Neural cell (in vitro differentiated cells): ENCODE measurements around the gene CD2AP. TPM values are rescaled to one million over a fixed set of nuclear protein-coding genes. Genes with fewer than 3 reads are reported as not detected.

ENCODE experiments used
- H2AFZ ChIP-seq: fragments of 200-600, 300-800 bp; sonication (generic), shearing (Covaris generic); 2 replicates; pipeline ENCODE4 v1.6.0; 2014; ENCODE audit warnings: low read depth, mild to moderate bottlenecking, antibody characterized with exemption, low read length, moderate library complexity
- H3F3A ChIP-seq: fragments of 200-600 bp; shearing (Covaris generic); 2 replicates; pipeline ENCODE4 v1.6.1; 2016; ENCODE audit warnings: mild to moderate bottlenecking, moderate library complexity, mixed read lengths, antibody characterized with exemption, low read length; ENCODE audit not compliant: insufficient read depth, poor library complexity, severe bottlenecking
- H3K27ac ChIP-seq: fragments of 200-600, 300-800 bp; sonication (generic), shearing (Covaris generic); 2 replicates; pipeline ENCODE4 v1.5.1; 2014; ENCODE audit warnings: mild to moderate bottlenecking, low read length, moderate library complexity
- H3K27me3 ChIP-seq: fragments of 300-800, 200-600 bp; sonication (generic), shearing (Covaris generic); 2 replicates; pipeline ENCODE4 v1.6.0; 2014; ENCODE audit warnings: mild to moderate bottlenecking, low read depth, low read length, moderate library complexity; ENCODE audit not compliant: insufficient read depth
- H3K36me3 ChIP-seq: fragments of 300-800, 200-600 bp; sonication (generic), shearing (Covaris generic); 2 replicates; pipeline ENCODE4 v1.5.1; 2014; ENCODE audit warnings: mild to moderate bottlenecking, antibody characterized with exemption, low read length, moderate library complexity; ENCODE audit not compliant: insufficient read depth
- H3K4me2 ChIP-seq: fragments of 300-800, 200-600 bp; sonication (generic), shearing (Covaris generic); 2 replicates; pipeline ENCODE4 v1.6.0; 2014; ENCODE audit warnings: mild to moderate bottlenecking, low read length
- H3K4me3 ChIP-seq: fragments of 300-800, 200-600 bp; sonication (generic), shearing (Covaris generic); 2 replicates; pipeline ENCODE4 v1.5.1; 2014; ENCODE audit warnings: mild to moderate bottlenecking, low read length, moderate library complexity
- H3K79me2 ChIP-seq: fragments of 200-600 bp; shearing (Covaris generic); replicated peaks from 2 replicates; pipeline ENCODE4 v1.6.0; 2014; ENCODE audit warnings: mild to moderate bottlenecking, low read length, moderate library complexity; ENCODE audit not compliant: insufficient read depth
- H3K9ac ChIP-seq: fragments of 300-800, 200-600 bp; sonication (generic), shearing (Covaris generic); 2 replicates; pipeline ENCODE4 v1.6.1; 2016; ENCODE audit warnings: mild to moderate bottlenecking, low read length, mixed read lengths
- H3K9me2 ChIP-seq: fragments of 200-600 bp; shearing (Covaris generic); 2 replicates; pipeline ENCODE4 v1.6.1; 2016; ENCODE audit warnings: mild to moderate bottlenecking, low read length, mixed read lengths; ENCODE audit not compliant: insufficient read depth
- H3K9me3 ChIP-seq: fragments of 200-600, 300-800 bp; sonication (generic), shearing (Covaris generic); 2 replicates; pipeline ENCODE4 v1.6.1; 2016; ENCODE audit warnings: mild to moderate bottlenecking, mixed run types, low read length, moderate library complexity, mixed read lengths
- H4K20me1 ChIP-seq: fragments of 200-600 bp; shearing (Covaris generic); 2 replicates; pipeline ENCODE4 v1.6.1; 2016; ENCODE audit warnings: mild to moderate bottlenecking, mixed run types; ENCODE audit not compliant: insufficient read depth
- EP300 ChIP-seq: fragments of 450-650 bp; conservative IDR thresholded peaks from 2 replicates; pipeline ENCODE4 v1.6.1; 2014; ENCODE audit warnings: antibody characterized with exemption, mild to moderate bottlenecking, moderate library complexity; ENCODE audit not compliant: poor library complexity, severe bottlenecking
- EZH2 ChIP-seq: fragments of 200-600, 300-800 bp; shearing (Covaris generic), sonication (generic); IDR thresholded peaks from 2 replicates; pipeline ENCODE4 v1.6.1; 2014; ENCODE audit warnings: antibody characterized with exemption, low read length, borderline replicate concordance, mild to moderate bottlenecking; ENCODE audit not compliant: insufficient read depth, poor library complexity, severe bottlenecking
- MXI1 ChIP-seq: fragments of 450-650 bp; conservative IDR thresholded peaks from 2 replicates; pipeline ENCODE4 v1.6.1; 2014; ENCODE audit warnings: antibody characterized with exemption, mild to moderate bottlenecking; ENCODE audit not compliant: poor library complexity, severe bottlenecking
- POLR2AphosphoS5 ChIP-seq: IDR thresholded peaks from 2 replicates; pipeline ENCODE4 v1.6.1; 2012
- RAD21 ChIP-seq: fragments of 450-650 bp; conservative IDR thresholded peaks from 2 replicates; pipeline ENCODE4 v1.6.1; 2014; ENCODE audit warnings: antibody characterized with exemption, mild to moderate bottlenecking, moderate library complexity
- SMC3 ChIP-seq: fragments of 450-650 bp; conservative IDR thresholded peaks from 2 replicates; pipeline ENCODE4 v1.6.1; 2014; ENCODE audit warnings: antibody characterized with exemption, mild to moderate bottlenecking, moderate library complexity; ENCODE audit not compliant: poor library complexity
- TAF1 ChIP-seq: IDR thresholded peaks from 2 replicates; pipeline ENCODE4 v1.6.1; 2012; ENCODE audit warnings: low read depth
- polyA plus RNA-seq: library from polyadenylated mRNA; depleted of rRNA; stranded (reverse); fragments of >200 nt; gene quantifications from 2 replicates; pipeline ENCODE4 v1.2.3, GENCODE V29; 2014
- TF ChIP-seq, protein P1 (sequence below): IDR thresholded peaks from 2 replicates; pipeline ENCODE4 v1.6.1; 2012; ENCODE audit warnings: borderline replicate concordance
- TF ChIP-seq, protein P2 (sequence below): fragments of 450-650 bp; IDR thresholded peaks from 2 replicates; pipeline ENCODE4 v1.5.1; 2014; ENCODE audit warnings: antibody characterized with exemption, mild to moderate bottlenecking, moderate library complexity; ENCODE audit not compliant: poor library complexity, severe bottlenecking

Gene CD2AP
- polyA plus RNA-seq, 1 donor from 2014 or later: 16.8 TPM

DNA sequence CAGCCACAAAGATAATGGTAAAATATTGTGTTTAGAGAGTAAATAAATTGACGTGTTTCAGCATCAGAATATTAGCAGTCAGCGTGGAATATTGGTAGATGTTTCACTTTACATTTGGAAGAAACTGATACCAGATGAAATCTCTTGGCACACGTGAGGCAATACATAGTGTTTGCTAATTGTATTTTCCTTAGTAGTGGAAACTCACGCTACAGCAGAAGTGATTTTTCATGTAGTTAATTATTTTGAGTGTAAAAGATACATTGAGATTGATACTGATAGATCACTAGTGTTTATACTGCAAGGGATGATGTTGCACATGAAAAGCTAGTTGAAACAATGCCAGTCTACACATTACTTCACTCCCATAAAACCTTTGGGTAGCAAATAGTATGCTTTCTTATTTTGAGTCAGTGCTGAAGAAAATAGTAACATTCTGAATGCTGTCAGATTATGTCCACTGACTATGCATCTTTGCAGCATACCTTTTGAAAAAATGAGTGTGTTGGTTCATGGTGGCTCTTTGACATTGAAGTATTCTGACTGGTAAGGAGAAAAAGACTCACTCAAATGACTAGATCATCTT, 59.3 kb downstream of the CD2AP start:
- H4K20me1 ChIP-seq: no peaks in the 10 kb centered on the region
- no peak overlapping the region for H2AFZ ChIP-seq
- H3K9me2 ChIP-seq: no peaks in the 10 kb centered on the region
- no peaks in the 10 kb centered on the region for H3K36me3 ChIP-seq
- no peak overlapping the region for H3K9ac ChIP-seq
- no peaks in the 10 kb centered on the region for H3K79me2 ChIP-seq
- no peak for TF ChIP-seq SMC3
- H3F3A ChIP-seq: no peaks in the 10 kb centered on the region
- no peak overlapping the region for H3K27ac ChIP-seq
- no peaks in the 10 kb centered on the region for H3K27me3 ChIP-seq
- no peaks in the 10 kb centered on the region for H3K9me3 ChIP-seq
- H3K4me2 ChIP-seq: no peak overlapping the region
- no peak overlapping the region for H3K4me3 ChIP-seq

DNA sequence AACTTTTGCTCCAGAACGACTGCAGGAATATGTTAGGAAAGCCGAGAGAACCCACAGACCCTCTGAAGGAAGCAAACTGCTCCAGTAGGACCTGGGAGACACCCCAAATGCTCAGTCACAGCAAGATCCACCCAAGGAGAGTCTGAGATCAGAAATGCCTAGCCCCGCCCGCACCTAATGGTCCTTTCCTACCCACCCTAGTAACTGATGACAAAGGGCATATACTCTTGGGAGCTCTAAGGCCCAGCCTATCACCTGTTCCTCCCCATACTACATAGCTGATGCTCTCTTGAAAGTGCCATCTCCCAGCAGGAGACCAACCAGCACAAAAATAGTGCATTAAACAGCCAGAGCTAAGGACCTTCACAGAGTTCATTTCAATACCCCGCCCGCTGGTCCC, 67.6 kb downstream of the CD2AP start:
- Histone ChIP-seq H3K4me2 (no peak overlapping the region), H3K27me3 (no peaks in the 10 kb centered on the region), H3K9ac (no peak overlapping the region), H3F3A (no peaks in the 10 kb centered on the region), H3K79me2 (no peaks in the 10 kb centered on the region), H3K27ac (no peak overlapping the region), H2AFZ (no peak overlapping the region), H3K36me3 (no peaks in the 10 kb centered on the region), H4K20me1 (no peaks in the 10 kb centered on the region), H3K4me3 (no peak overlapping the region), H3K9me2 (no peaks in the 10 kb centered on the region), H3K9me3 (no peaks in the 10 kb centered on the region)
- no peak for TF ChIP-seq EZH2
- no peak for TF ChIP-seq SMC3
- TF ChIP-seq, protein P1, sequence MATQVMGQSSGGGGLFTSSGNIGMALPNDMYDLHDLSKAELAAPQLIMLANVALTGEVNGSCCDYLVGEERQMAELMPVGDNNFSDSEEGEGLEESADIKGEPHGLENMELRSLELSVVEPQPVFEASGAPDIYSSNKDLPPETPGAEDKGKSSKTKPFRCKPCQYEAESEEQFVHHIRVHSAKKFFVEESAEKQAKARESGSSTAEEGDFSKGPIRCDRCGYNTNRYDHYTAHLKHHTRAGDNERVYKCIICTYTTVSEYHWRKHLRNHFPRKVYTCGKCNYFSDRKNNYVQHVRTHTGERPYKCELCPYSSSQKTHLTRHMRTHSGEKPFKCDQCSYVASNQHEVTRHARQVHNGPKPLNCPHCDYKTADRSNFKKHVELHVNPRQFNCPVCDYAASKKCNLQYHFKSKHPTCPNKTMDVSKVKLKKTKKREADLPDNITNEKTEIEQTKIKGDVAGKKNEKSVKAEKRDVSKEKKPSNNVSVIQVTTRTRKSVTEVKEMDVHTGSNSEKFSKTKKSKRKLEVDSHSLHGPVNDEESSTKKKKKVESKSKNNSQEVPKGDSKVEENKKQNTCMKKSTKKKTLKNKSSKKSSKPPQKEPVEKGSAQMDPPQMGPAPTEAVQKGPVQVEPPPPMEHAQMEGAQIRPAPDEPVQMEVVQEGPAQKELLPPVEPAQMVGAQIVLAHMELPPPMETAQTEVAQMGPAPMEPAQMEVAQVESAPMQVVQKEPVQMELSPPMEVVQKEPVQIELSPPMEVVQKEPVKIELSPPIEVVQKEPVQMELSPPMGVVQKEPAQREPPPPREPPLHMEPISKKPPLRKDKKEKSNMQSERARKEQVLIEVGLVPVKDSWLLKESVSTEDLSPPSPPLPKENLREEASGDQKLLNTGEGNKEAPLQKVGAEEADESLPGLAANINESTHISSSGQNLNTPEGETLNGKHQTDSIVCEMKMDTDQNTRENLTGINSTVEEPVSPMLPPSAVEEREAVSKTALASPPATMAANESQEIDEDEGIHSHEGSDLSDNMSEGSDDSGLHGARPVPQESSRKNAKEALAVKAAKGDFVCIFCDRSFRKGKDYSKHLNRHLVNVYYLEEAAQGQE: no peak
- no peak for TF ChIP-seq EP300
- TF ChIP-seq, protein P2, sequence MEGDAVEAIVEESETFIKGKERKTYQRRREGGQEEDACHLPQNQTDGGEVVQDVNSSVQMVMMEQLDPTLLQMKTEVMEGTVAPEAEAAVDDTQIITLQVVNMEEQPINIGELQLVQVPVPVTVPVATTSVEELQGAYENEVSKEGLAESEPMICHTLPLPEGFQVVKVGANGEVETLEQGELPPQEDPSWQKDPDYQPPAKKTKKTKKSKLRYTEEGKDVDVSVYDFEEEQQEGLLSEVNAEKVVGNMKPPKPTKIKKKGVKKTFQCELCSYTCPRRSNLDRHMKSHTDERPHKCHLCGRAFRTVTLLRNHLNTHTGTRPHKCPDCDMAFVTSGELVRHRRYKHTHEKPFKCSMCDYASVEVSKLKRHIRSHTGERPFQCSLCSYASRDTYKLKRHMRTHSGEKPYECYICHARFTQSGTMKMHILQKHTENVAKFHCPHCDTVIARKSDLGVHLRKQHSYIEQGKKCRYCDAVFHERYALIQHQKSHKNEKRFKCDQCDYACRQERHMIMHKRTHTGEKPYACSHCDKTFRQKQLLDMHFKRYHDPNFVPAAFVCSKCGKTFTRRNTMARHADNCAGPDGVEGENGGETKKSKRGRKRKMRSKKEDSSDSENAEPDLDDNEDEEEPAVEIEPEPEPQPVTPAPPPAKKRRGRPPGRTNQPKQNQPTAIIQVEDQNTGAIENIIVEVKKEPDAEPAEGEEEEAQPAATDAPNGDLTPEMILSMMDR: no peak
- no peak for TF ChIP-seq MXI1
- no peak for TF ChIP-seq RAD21
- TF ChIP-seq TAF1: no peak
- TF ChIP-seq POLR2AphosphoS5: no peak

DNA sequence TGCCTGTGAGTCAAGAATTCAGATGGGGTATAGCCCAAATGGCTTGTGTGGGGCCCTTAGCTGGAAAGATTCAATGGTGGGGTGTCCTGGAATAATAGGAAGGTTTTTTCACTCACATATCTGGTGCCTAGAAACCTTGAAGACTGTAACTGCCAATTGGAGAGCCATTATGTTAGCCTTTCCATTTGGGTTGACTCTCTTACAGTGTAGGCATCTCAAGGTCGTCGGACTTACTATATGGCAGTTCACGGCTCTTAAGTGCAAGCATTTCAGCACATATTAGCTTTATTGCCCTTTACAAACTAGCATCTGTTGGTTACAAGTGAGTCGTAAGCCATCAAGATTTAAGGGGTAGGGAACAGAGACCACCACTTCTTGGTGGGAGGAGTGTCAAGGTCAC, 74.1 kb downstream of the CD2AP start:
- no peak overlapping the region for H3K27ac ChIP-seq
- H3K4me2 ChIP-seq: no peak overlapping the region
- H3K4me3 ChIP-seq: no peak overlapping the region
- H3K9me3 ChIP-seq: no peaks in the 10 kb centered on the region
- no peak overlapping the region for H3K9ac ChIP-seq
- H3K9me2 ChIP-seq: no peaks in the 10 kb centered on the region
- no peaks in the 10 kb centered on the region for H3F3A ChIP-seq
- TF ChIP-seq MXI1 (no peak), POLR2AphosphoS5 (no peak), RAD21 (no peak), EZH2 (no peak)
- TF ChIP-seq, protein P2: no peak
- H2AFZ ChIP-seq: no peak overlapping the region
- no peaks in the 10 kb centered on the region for H4K20me1 ChIP-seq
- no peaks in the 10 kb centered on the region for H3K27me3 ChIP-seq
- H3K79me2 ChIP-seq: no peaks in the 10 kb centered on the region
- H3K36me3 ChIP-seq: no peaks in the 10 kb centered on the region
